ENCODE results near the gene MRPL51.

GRCh38 chr12:6522193-6522592 lies 29.1 kb upstream of the MRPL51 start:
- TF ChIP-seq EZH2 (IDR thresholded peaks at IDR 0.05; ENCODE audit: low read depth, unreplicated experiment) = no peak
- no peak for TF ChIP-seq CTCF (conservative IDR thresholded peaks at IDR 0.05; ENCODE audit: low read depth in 2 of 2)
- no peak for TF ChIP-seq CREB1 (CRISPR knock-in tag; IDR thresholded peaks at IDR 0.05; ENCODE audit: low read depth)
- no peak for TF ChIP-seq POLR2AphosphoS5 (IDR thresholded peaks at IDR 0.05; ENCODE audit: low read depth)
- TF ChIP-seq EZH2phosphoT487 (IDR thresholded peaks at IDR 0.05; ENCODE audit: unreplicated experiment) = no peak
- no peak for TF ChIP-seq REST (IDR thresholded peaks at IDR 0.05; ENCODE audit: unreplicated experiment)
- TF ChIP-seq ETS1 (IDR thresholded peaks at IDR 0.05) = no peak
- TF ChIP-seq ZNF331 (CRISPR knock-in tag; IDR thresholded peaks at IDR 0.05; ENCODE audit: low read depth) = no peak
- no peak for TF ChIP-seq JUNB (IDR thresholded peaks at IDR 0.05; ENCODE audit: unreplicated experiment)
- no peak for TF ChIP-seq STAT1 (IDR thresholded peaks at IDR 0.05; ENCODE audit: unreplicated experiment)
- no peak for TF ChIP-seq ZNF462 (CRISPR knock-in tag; IDR thresholded peaks at IDR 0.05)
